GM15510 (cell line): ENCODE results near the gene FADS3.

ENCODE experiments used
- POLR2A ChIP-seq: IDR thresholded peaks from 3 replicates; pipeline ENCODE4 v1.6.1; 2011; ENCODE audit warnings: borderline replicate concordance; ENCODE audit not compliant: insufficient read length; ENCODE audit errors: extremely low read depth

Gene FADS3

GRCh38 chr11:61907871-61908729, 16.8 kb upstream of the FADS3 start:
- TF ChIP-seq POLR2A = no peak

- TF ChIP-seq POLR2A = no peak
Observed at GRCh38 chr11:61907282-61907681, 15.9 kb upstream of the FADS3 start.

- TF ChIP-seq POLR2A = no peak
Observed at GRCh38 chr11:61906522-61906909, 15.2 kb upstream of the FADS3 start.

- TF ChIP-seq POLR2A = no peak
Observed at GRCh38 chr11:61905801-61906521, 14.6 kb upstream of the FADS3 start.

- TF ChIP-seq POLR2A = no peak
Observed at GRCh38 chr11:61905067-61905696, 13.8 kb upstream of the FADS3 start.

- no peak for TF ChIP-seq POLR2A
Observed at GRCh38 chr11:61904539-61905048, 13.2 kb upstream of the FADS3 start.

GRCh38 chr11:61903845-61904244, 12.5 kb upstream of the FADS3 start:
- TF ChIP-seq POLR2A = no peak

- TF ChIP-seq POLR2A = no peak
Observed at GRCh38 chr11:61902313-61902712, 11.0 kb upstream of the FADS3 start.

- TF ChIP-seq POLR2A = no peak
Observed at GRCh38 chr11:61901397-61901796, 10.1 kb upstream of the FADS3 start.

GRCh38 chr11:61900251-61900650, 8.9 kb upstream of the FADS3 start:
- no peak for TF ChIP-seq POLR2A

GRCh38 chr11:61899146-61899841, 7.9 kb upstream of the FADS3 start:
- TF ChIP-seq POLR2A = no peak

GRCh38 chr11:61898247-61898582, 6.9 kb upstream of the FADS3 start:
- TF ChIP-seq POLR2A = no peak

GRCh38 chr11:61897387-61898246, 6.3 kb upstream of the FADS3 start:
- TF ChIP-seq POLR2A = no peak
